Sigmoid colon (tissue), 7 donors: ENCODE measurements around the gene PPFIA4. TPM values are rescaled to one million over a fixed set of nuclear protein-coding genes. Genes with fewer than 3 reads are reported as not detected.
"Not testable (repeated sequence)": the region's sequence is repeated elsewhere in the genome, so short reads cannot be mapped to it uniquely, and the experiment has no call there.

Source experiments
- DNase-seq: peaks from one replicate; pipeline ENCODE4 v3.0.0-alpha.2; 2019
- H3K27ac ChIP-seq, 4 donors: fragments of 200-600 bp; sonication (generic); one replicate each; pipeline ENCODE4 v1.5.1; 2016 to 2019; ENCODE audit warnings: mild to moderate bottlenecking in 1 of 4
- H3K27me3 ChIP-seq, 3 donors: fragments of 200-600 bp; sonication (generic); one replicate each; pipeline ENCODE4 v1.5.1; 2019; ENCODE audit warnings: mild to moderate bottlenecking in 1 of 3
- H3K36me3 ChIP-seq, 4 donors: fragments of 200-600 bp; sonication (generic); one replicate each; pipeline ENCODE4 v1.5.1; 2016 to 2019
- H3K4me1 ChIP-seq, 4 donors: fragments of 200-600 bp; sonication (generic); one replicate each; pipeline ENCODE4 v1.5.1; 2017 to 2019
- H3K4me3 ChIP-seq, 4 donors: fragments of 200-600 bp; sonication (generic); one replicate each; pipeline ENCODE4 v1.5.1; 2017 to 2019; ENCODE audit warnings: mild to moderate bottlenecking in 2 of 4, moderate library complexity in 1 of 4
- H3K9me3 ChIP-seq, 4 donors: fragments of 200-600 bp in 3 of 4; sonication (generic) in 3 of 4; one replicate each; pipeline versions ENCODE4 v1.5.1 to v1.6.1; 2013 to 2019
- CTCF ChIP-seq, 4 experiments: fragments of 450-650 bp in 3 of 4; fragments of 200-600 bp in 1 of 4; IDR thresholded peaks; one replicate each; pipeline ENCODE4 v1.5.1; 2016 to 2019; ENCODE audit warnings: antibody characterized with exemption in 4 of 4, mild to moderate bottlenecking in 3 of 4, moderate library complexity in 2 of 4
- EP300 ChIP-seq, 4 donors: sonication (generic); formaldehyde crosslinking; IDR thresholded peaks; one replicate each; pipeline ENCODE4 v1.6.1; 2017; ENCODE audit warnings: antibody characterized with exemption in 4 of 4
- POLR2A ChIP-seq, 2 donors: fragments of 450-650 bp; IDR thresholded peaks; one replicate each; pipeline ENCODE4 v1.6.1; 2016; ENCODE audit warnings: antibody characterized with exemption in 2 of 2, mild to moderate bottlenecking in 2 of 2, moderate library complexity in 2 of 2
- POLR2AphosphoS5 ChIP-seq, 4 donors: sonication (generic); formaldehyde crosslinking; IDR thresholded peaks; one replicate each; pipeline ENCODE4 v1.6.1; 2017; ENCODE audit warnings: antibody characterized with exemption in 4 of 4
- WGBS, 2 donors: extraction: QIAGEN DNeasy Blood & Tissue Kit; methylation state at CpG; one replicate each; pipeline ENCODE4 v1.1.7; 2013; 5-methylcytosine and 5-hydroxymethylcytosine counted together
- intact Hi-C: fragments of 100-400 bp; cut with DNase I; formaldehyde crosslinking; loops from one replicate; pipeline ENCODE4 v1.15.1; 2023
- polyA plus RNA-seq, 3 donors: library from polyadenylated mRNA; stranded (reverse); fragments of 200-250 nt; gene quantifications; one replicate each; pipeline ENCODE4 v1.2.3, GENCODE V29; 2013
- total RNA-seq, 4 donors: library from RNA; depleted of rRNA; stranded (reverse); fragments of >200 nt; gene quantifications; one replicate each; pipeline ENCODE4 v1.1.0, GENCODE V29; 2016
- donor health status: healthy with polysubstance abuse.
- donor health status: Bipolar disorder and iron deficiency.
- donor health status: healthy.

PPFIA4 gene
- total RNA-seq (10 to 100 TPM in 1 of 4 donors, 1 to 10 TPM in 3; 1.1 to 15.0 (median 2.8) TPM), polyA plus RNA-seq (under 1 TPM in 1 of 3 donors, not detected in 2; 0.52 TPM)

- Histone ChIP-seq H3K27ac (peak within 1 kb of the TSS; percentile 54 to 75 (median 62)), H3K9me3 (no peaks in the 10 kb centered on the region), H3K27me3 (peaks cover 0 to 3% (median 0%) of the 10 kb centered on the region in 3 donors), H3K4me1 (peaks cover 0 to 31% (median 18%) of the 10 kb centered on the region in 4 donors), H3K4me3 (peak within 1 kb of the TSS; percentile 34 to 61 (median 50)), H3K36me3 (peaks cover 4 to 32% (median 14%) of the 10 kb centered on the region in 4 donors)
- intact Hi-C loops: loop anchor here (5.0 kb wide), 1 partner anchor 64 kb away; no protein-coding TSS in a partner anchor
- DNase-seq: peak; percentile 93
- TF ChIP-seq POLR2A (IDR thresholded peaks at IDR 0.05) (no peak), POLR2AphosphoS5 (IDR thresholded peaks at IDR 0.05) (peak; percentile 13 to 57 (median 48)), EP300 (IDR thresholded peaks at IDR 0.05) (no peak)
- WGBS, 2 donors: 12 to 13% methylated on average over 52 of the region's 52 CpGs
Measured at GRCh38 chr1:203026031-203026665, at the start of gene PPFIA4. TSS of gene PPFIA4 (plus strand) at chr1:203026491. CDS start at chr1:203039009, 12,518 bp downstream.

GRCh38 chr1:202976633-202977032, 49.7 kb upstream of the PPFIA4 start:
- 23 to 42% methylated on average over 3 of the region's 3 CpGs for WGBS, 2 donors
- DNase-seq: no peak
- Histone ChIP-seq H3K4me1 (no peaks in the 10 kb centered on the region), H3K27me3 (peaks cover 0 to 8% (median 0%) of the 10 kb centered on the region in 3 donors), H3K4me3 (no peak overlapping the region), H3K27ac (no peak overlapping the region), H3K36me3 (no peaks in the 10 kb centered on the region), H3K9me3 (no peaks in the 10 kb centered on the region)
- intact Hi-C loops: no loop called here
- TF ChIP-seq CTCF (IDR thresholded peaks at IDR 0.05) (no peak), POLR2AphosphoS5 (IDR thresholded peaks at IDR 0.05) (no peak), EP300 (IDR thresholded peaks at IDR 0.05) (no peak), POLR2A (IDR thresholded peaks at IDR 0.05) (no peak)

GRCh38 chr1:202979459-202979858, 46.8 kb upstream of the PPFIA4 start:
- Histone ChIP-seq H3K4me1 (no peaks in the 10 kb centered on the region), H3K27me3 (peaks cover 0 to 8% (median 0%) of the 10 kb centered on the region in 3 donors), H3K36me3 (no peaks in the 10 kb centered on the region), H3K4me3 (no peak overlapping the region), H3K27ac (no peak overlapping the region), H3K9me3 (no peaks in the 10 kb centered on the region)
- 85 to 91% methylated on average over 2 of the region's 2 CpGs for WGBS, 2 donors
- TF ChIP-seq CTCF (IDR thresholded peaks at IDR 0.05): no peak
- no peak for TF ChIP-seq POLR2AphosphoS5 (IDR thresholded peaks at IDR 0.05)
- TF ChIP-seq POLR2A (IDR thresholded peaks at IDR 0.05): no peak
- TF ChIP-seq EP300 (IDR thresholded peaks at IDR 0.05): no peak
- no peak for DNase-seq
- intact Hi-C loops: no loop called here

- TF ChIP-seq EP300 (IDR thresholded peaks at IDR 0.05): no peak
- TF ChIP-seq POLR2A (IDR thresholded peaks at IDR 0.05): no peak
- TF ChIP-seq POLR2AphosphoS5 (IDR thresholded peaks at IDR 0.05): no peak
- no peak for TF ChIP-seq CTCF (IDR thresholded peaks at IDR 0.05)
Measured at GRCh38 chr1:202981939-202982338, 44.4 kb upstream of the PPFIA4 start.

GRCh38 chr1:202982715-202983430, 43.4 kb upstream of the PPFIA4 start:
- Histone ChIP-seq H3K4me1 (no peaks in the 10 kb centered on the region), H3K36me3 (no peaks in the 10 kb centered on the region), H3K9me3 (no peaks in the 10 kb centered on the region), H3K27me3 (peaks cover 0 to 8% (median 0%) of the 10 kb centered on the region in 3 donors), H3K4me3 (no peak overlapping the region), H3K27ac (no peak overlapping the region)
- intact Hi-C loops: no loop called here
- DNase-seq: no peak
- 31 to 73% methylated on average over 3 of the region's 3 CpGs for WGBS, 2 donors
- no peak for TF ChIP-seq CTCF (IDR thresholded peaks at IDR 0.05)
- no peak for TF ChIP-seq POLR2A (IDR thresholded peaks at IDR 0.05)

More at GRCh38 chr1:202981939-202982338, 44.4 kb upstream of the PPFIA4 start:
- H3K27me3 ChIP-seq: peaks cover 0 to 8% (median 0%) of the 10 kb centered on the region in 3 donors
- no peak overlapping the region for H3K27ac ChIP-seq
- intact Hi-C loops: no loop called here
- no peak overlapping the region for H3K4me3 ChIP-seq
- H3K36me3 ChIP-seq: no peaks in the 10 kb centered on the region
- 78 to 79% methylated on average over 2 of the region's 2 CpGs for WGBS, 2 donors
- no peaks in the 10 kb centered on the region for H3K4me1 ChIP-seq
- no peaks in the 10 kb centered on the region for H3K9me3 ChIP-seq
- no peak for DNase-seq

- DNase-seq, intact Hi-C loops, H3K4me3 ChIP-seq, H3K36me3 ChIP-seq, H3K4me1 ChIP-seq, H3K9me3 ChIP-seq, H3K27ac ChIP-seq, H3K27me3 ChIP-seq: not testable (repeated sequence)
- 67 to 87% methylated on average over 9 of the region's 9 CpGs for WGBS, 2 donors
Measured at GRCh38 chr1:202986120-202986519, 40.2 kb upstream of the PPFIA4 start.
